GM18951 (cell line): ENCODE data around the gene ATRN.

Experiments
- POLR2A ChIP-seq: IDR thresholded peaks from 4 replicates; pipeline ENCODE4 v1.6.1; 2011; ENCODE audit warnings: mild to moderate bottlenecking; ENCODE audit not compliant: insufficient read length, insufficient read depth; ENCODE audit errors: extremely low read depth
- in situ Hi-C: fragments of 300-500 bp; cut with MboI; formaldehyde crosslinking; loops from one replicate; pipeline ENCODE4 v1.12.0; 2022; ENCODE audit warnings: low sequenced_read_pairs, mixed read lengths, inconsistent platforms; ENCODE audit not compliant: unreplicated experiment

Gene ATRN

DNA sequence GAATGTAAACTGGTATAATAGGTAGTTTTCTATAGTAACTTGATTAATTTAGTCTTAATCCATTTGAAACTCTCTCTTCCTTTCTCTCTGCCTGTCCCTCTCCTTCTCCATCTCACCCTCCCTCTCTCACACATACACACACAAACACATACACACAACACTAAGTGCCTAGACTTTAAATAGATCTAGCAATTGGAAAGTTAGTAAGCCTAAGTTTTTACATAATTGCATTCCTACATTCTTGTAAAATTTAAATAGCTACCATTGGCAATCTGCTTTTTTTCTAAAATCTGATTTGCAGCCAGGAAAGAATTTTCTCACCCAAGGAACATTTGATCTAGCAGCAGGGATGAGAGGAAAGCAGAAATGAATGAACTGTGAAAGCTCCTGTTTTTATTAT is 176.7 kb downstream of the ATRN start:
- in situ Hi-C loops: no loop called here
- TF ChIP-seq POLR2A: no peak

- in situ Hi-C loops: no loop called here
Observed at GRCh38 chr20:3648951-3649350, 178.1 kb downstream of the ATRN start.

GRCh38 chr20:3651204-3651962 is 180.6 kb downstream of the ATRN start:
- in situ Hi-C loops: no loop called here
- no peak for TF ChIP-seq POLR2A

More at GRCh38 chr20:3648951-3649350, 178.1 kb downstream of the ATRN start:
- no peak for TF ChIP-seq POLR2A

DNA sequence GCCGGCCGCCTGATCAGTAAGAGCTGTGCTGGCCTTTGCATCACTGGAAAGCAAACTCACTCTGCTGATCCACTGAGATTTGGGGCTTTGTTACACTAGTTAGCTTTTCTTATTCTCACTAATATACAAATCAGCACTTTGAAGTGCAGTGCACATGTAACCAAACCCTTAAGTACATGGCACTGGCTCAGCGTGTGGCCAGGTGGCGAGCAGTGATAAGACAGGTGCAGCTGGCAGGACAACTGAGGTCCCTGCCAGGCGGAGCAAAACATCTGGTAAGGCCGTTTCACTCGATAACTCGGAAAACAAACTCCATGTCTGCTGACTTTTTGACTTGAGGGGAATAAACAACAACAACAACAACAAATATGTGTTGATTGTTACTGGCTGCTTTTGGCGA is 181.4 kb downstream of the ATRN start:
- in situ Hi-C loops: no loop called here
- no peak for TF ChIP-seq POLR2A

GRCh38 chr20:3652676-3653596 is 182.1 kb downstream of the ATRN start:
- in situ Hi-C loops: no loop called here

GRCh38 chr20:3653921-3654320 is 183.1 kb downstream of the ATRN start:
- in situ Hi-C loops: no loop called here
- TF ChIP-seq POLR2A: no peak

More at GRCh38 chr20:3652676-3653596, 182.1 kb downstream of the ATRN start:
- TF ChIP-seq POLR2A: no peak

- in situ Hi-C loops: no loop called here
- no peak for TF ChIP-seq POLR2A
Observed at GRCh38 chr20:3654326-3655130, 183.7 kb downstream of the ATRN start.

DNA sequence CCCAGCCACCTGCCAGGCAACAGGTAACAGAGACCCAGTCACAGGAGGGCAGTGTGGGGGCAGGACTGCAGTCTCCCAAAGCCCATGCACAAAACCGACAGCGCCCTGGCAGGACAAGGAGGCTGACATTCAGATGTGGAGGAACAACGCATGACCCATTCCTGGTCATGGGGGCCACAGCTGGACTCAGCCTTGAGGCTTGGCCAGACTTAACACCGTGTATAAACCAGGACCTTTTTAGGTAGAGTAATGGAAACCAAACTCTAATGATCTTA is 184.2 kb downstream of the ATRN start:
- in situ Hi-C loops: no loop called here
- no peak for TF ChIP-seq POLR2A

DNA sequence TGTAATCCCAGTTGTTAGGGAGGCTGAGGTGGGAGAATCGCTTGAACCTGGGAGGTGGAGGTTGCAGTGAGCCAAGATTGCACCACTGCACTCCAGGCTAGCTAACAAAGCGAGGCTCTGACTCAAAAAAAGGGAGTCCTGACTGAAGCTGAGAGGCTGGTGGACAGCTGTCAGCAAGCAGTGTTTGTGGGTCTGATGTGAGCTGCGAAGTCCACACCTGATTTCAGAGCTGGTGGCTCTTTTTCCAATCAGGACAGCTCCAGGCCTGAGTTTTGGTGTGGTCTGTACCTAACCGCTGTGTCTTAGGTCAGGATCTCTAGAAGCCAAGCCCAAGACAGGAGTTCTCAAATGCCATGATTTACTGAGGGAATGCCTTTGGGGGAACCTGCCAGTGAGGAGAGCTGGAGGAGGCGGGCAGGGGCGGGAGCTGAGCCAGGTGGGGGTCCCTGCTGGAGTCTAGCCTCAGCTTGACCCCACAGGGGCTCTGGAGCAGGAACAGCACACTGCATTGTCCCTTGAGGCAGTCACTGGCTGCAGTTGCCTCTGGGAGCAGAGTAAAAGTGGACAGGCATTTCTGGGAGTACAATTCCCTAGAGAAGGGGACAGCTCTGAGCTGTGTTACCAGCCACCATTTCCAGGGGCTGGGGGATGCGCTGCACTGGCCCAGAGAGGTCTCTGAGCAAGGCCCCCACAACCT is 187.3 kb downstream of the ATRN start:
- no peak for TF ChIP-seq POLR2A
- in situ Hi-C loops: no loop called here

DNA sequence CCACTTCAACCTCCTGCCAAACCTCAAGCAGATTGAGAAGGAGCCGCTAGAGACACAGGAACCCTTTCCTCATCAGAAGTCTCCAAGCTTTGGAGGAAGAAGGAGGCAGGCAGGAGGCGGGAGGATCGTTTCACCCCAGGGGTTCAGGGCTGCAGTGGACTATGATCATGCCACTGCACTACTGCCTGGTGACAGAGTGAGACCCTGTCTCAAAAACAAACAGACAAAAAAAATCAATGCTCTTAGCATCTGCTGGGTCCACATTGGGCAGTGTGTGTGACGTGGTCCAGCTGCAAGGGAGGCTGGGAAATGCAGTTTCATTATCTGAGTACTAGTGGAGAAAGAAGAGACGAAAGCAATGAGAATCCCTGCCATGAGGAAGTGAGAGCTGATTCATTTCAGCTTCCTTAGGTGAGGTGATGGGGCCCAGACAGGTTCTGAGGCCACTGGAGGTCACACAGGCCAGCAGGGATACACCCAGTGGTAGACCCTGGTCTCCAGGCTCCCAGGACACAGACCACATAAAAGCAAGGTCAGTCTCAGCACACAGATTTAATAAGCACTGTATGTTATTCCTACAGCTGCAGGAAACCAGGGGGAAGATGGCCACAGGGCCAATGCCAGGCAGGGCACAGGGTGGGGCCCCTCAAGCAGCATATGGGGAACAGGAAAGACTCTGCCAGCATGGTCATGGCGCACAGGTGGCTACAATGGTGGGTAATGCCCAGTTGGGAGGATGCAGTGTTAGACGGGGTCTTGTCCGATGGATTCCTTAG is 188.1 kb downstream of the ATRN start:
- in situ Hi-C loops: no loop called here

DNA sequence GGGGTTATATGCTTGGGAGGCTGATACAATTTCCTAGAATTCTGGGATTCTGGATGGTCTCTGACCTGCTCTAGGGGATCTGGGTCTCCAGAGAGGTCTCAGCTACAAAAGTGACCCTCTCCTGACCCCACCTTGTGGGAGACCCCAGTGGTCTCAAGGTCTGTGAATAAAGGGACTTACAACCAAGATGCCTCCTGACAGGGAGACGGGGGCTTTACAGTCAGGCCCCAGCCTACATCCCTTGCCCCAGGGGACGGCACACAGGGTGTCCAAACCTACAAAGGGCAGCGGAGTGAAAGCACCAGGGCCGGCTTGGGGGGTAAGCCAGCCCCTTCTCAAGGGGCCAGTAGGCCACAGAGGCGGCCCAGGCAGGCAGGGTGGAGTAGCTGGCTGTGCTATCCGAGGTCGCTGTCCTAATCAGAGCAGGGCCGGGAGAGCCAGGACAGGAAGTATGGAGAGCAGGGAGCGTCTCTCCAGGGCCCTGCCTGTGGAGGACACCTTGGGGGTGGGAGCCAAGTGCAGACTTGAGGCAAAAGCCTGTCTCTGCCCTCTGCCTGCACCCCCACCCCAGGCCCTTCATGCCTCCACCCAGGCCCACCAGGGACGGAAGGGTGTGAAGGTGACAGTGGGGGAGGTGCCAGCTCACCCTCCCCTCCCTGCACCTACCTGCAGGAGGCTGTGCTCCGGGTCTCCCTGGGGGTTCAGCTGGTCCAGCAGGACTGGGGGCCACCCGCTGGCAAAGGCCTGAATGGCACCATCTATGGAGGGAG is 188.9 kb downstream of the ATRN start:
- in situ Hi-C loops: no loop called here
- no peak for TF ChIP-seq POLR2A

More for the DNA sequence above, 188.1 kb downstream of the ATRN start:
- TF ChIP-seq POLR2A: no peak
